HEK293 (cell line): ENCODE data around the gene SURF4.

Source experiments
- CTCF ChIA-PET: fragments of 350-600 bp; formaldehyde crosslinking; extraction: SDS; loops from one replicate; lab custom pipeline; 2021; ENCODE audit warnings: antibody characterized with exemption; lab: Yijun Ruan, JAX
- POLR2A ChIA-PET: fragments of 300-600 bp; formaldehyde crosslinking; extraction: SDS; loops from one replicate; lab custom pipeline; 2020; ENCODE audit warnings: antibody characterized with exemption, inconsistent platforms; lab: Yijun Ruan, JAX
- H3K27ac ChIP-seq: fragments of 200-500 bp; sonication (Bioruptor generic); 2 replicates; pipeline ENCODE4 v1.5.1; 2014; ENCODE audit warnings: low read depth, low read length, control low read depth, inconsistent platforms; ENCODE audit errors: extremely low read depth
- H3K36me3 ChIP-seq, 2 experiments: fragments of 200-500 bp in 1 of 2; sonication (Bioruptor generic) in 1 of 2; 1 replicate in 1 of 2; 2 replicates in 1 of 2; pipeline ENCODE4 v1.5.1; 2014 to 2017; ENCODE audit warnings: inconsistent platforms in 2 of 2, low read length in 2 of 2; ENCODE audit not compliant: control insufficient read depth in 2 of 2, insufficient read depth in 1 of 2
- H3K4me1 ChIP-seq: fragments of 200-500 bp; sonication (Bioruptor generic); 2 replicates; pipeline ENCODE4 v1.5.1; 2014; ENCODE audit warnings: mild to moderate bottlenecking, low read length, inconsistent platforms; ENCODE audit not compliant: control insufficient read depth, insufficient read depth
- H3K4me3 ChIP-seq: 2 replicates; pipeline ENCODE4 v1.5.1; 2011; ENCODE audit warnings: low read depth, mild to moderate bottlenecking, control low read depth, low read length, moderate library complexity
- H3K9me3 ChIP-seq: fragments of 200-500 bp; sonication (Bioruptor generic); 2 replicates; pipeline ENCODE4 v1.5.1; 2014; ENCODE audit warnings: low read depth, low read length, inconsistent platforms; ENCODE audit not compliant: control insufficient read depth, insufficient read depth
- EGR2 ChIP-seq: fragments of 450-650 bp; formaldehyde crosslinking; IDR thresholded peaks from 2 replicates; pipeline ENCODE4 v1.5.1; 2016; ENCODE audit warnings: low read depth, missing biosample characterization, missing genetic modification characterization
- GLIS1 ChIP-seq: fragments of 450-650 bp; formaldehyde crosslinking; IDR thresholded peaks from 2 replicates; pipeline ENCODE4 v1.5.1; 2016; ENCODE audit warnings: missing biosample characterization, missing genetic modification characterization
- KLF8 ChIP-seq: fragments of 450-650 bp; formaldehyde crosslinking; IDR thresholded peaks from 2 replicates; pipeline ENCODE4 v1.5.1; 2016; ENCODE audit warnings: missing biosample characterization, missing genetic modification characterization
- ZBTB8A ChIP-seq: fragments of 450-650 bp; formaldehyde crosslinking; IDR thresholded peaks from 2 replicates; pipeline ENCODE4 v1.5.1; 2016; ENCODE audit warnings: missing biosample characterization, missing genetic modification characterization
- ZEB2 ChIP-seq: fragments of 450-650 bp; formaldehyde crosslinking; IDR thresholded peaks from 2 replicates; pipeline ENCODE4 v1.5.1; 2016; ENCODE audit warnings: missing biosample characterization, missing genetic modification characterization
- ZIC2 ChIP-seq: fragments of 450-650 bp; formaldehyde crosslinking; IDR thresholded peaks from 2 replicates; pipeline ENCODE4 v1.5.1; 2016; ENCODE audit warnings: missing biosample characterization, missing genetic modification characterization
- ZNF214 ChIP-seq: fragments of 450-650 bp; formaldehyde crosslinking; IDR thresholded peaks from 2 replicates; pipeline ENCODE4 v1.5.1; 2017; ENCODE audit warnings: missing biosample characterization, mild to moderate bottlenecking, missing genetic modification characterization, borderline replicate concordance
- ZNF23 ChIP-seq: fragments of 450-650 bp; formaldehyde crosslinking; IDR thresholded peaks from 2 replicates; pipeline ENCODE4 v1.5.1; 2016; ENCODE audit warnings: missing biosample characterization, missing genetic modification characterization, borderline replicate concordance
- ZNF311 ChIP-seq: fragments of 450-650 bp; formaldehyde crosslinking; IDR thresholded peaks from 2 replicates; pipeline ENCODE4 v1.5.1; 2017; ENCODE audit warnings: missing biosample characterization, missing genetic modification characterization, borderline replicate concordance
- ZNF514 ChIP-seq: fragments of 450-650 bp; formaldehyde crosslinking; IDR thresholded peaks from 2 replicates; pipeline ENCODE4 v1.5.1; 2016; ENCODE audit warnings: missing biosample characterization, missing genetic modification characterization
- ZNF560 ChIP-seq: fragments of 450-650 bp; formaldehyde crosslinking; IDR thresholded peaks from 2 replicates; pipeline ENCODE4 v1.5.1; 2017; ENCODE audit warnings: missing biosample characterization, missing genetic modification characterization, borderline replicate concordance
- ZNF561 ChIP-seq: fragments of 450-650 bp; IDR thresholded peaks from 2 replicates; pipeline ENCODE4 v1.5.1; 2018; ENCODE audit warnings: missing biosample characterization, missing genetic modification characterization, borderline replicate concordance
- ZNF629 ChIP-seq: fragments of 450-650 bp; formaldehyde crosslinking; IDR thresholded peaks from 2 replicates; pipeline ENCODE4 v1.5.1; 2017; ENCODE audit warnings: missing biosample characterization, missing genetic modification characterization
- ZNF677 ChIP-seq: fragments of 450-650 bp; IDR thresholded peaks from 2 replicates; pipeline ENCODE4 v1.5.0; 2018; ENCODE audit warnings: missing biosample characterization, mild to moderate bottlenecking, missing genetic modification characterization, moderate library complexity
- TF ChIP-seq, protein P1 (sequence below): fragments of 450-650 bp; formaldehyde crosslinking; IDR thresholded peaks from 2 replicates; pipeline ENCODE4 v1.5.1; 2016; ENCODE audit warnings: missing biosample characterization, missing genetic modification characterization
- TF ChIP-seq, protein P2 (sequence below): fragments of 450-650 bp; formaldehyde crosslinking; IDR thresholded peaks from 2 replicates; pipeline ENCODE4 v1.5.1; 2016; ENCODE audit warnings: missing biosample characterization, missing genetic modification characterization
- TF ChIP-seq, protein P3 (sequence below): fragments of 450-650 bp; formaldehyde crosslinking; IDR thresholded peaks from 2 replicates; pipeline ENCODE4 v1.5.1; 2016; ENCODE audit warnings: missing biosample characterization, missing genetic modification characterization
- TF ChIP-seq, protein P4 (sequence below): fragments of 450-650 bp; formaldehyde crosslinking; IDR thresholded peaks from 2 replicates; pipeline ENCODE4 v1.5.1; 2016; ENCODE audit warnings: missing biosample characterization, missing genetic modification characterization

SURF4 gene

DNA sequence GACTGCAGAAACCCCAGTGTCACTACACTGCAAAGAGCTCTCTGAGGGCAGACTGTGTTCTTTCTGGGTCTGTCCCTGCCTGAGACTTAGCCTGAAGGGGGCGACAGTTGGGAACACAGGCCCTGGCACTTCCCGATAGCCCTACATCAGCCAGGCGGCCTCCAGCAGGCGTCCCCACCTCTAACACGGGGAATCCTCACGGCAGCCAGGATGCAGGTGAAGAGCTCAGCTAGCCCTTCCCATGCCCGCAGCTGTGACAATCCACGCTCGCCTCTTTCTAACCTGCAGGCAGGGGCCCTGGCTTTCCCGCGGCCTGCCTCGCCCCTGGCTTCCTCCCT is 33.8 kb downstream of the SURF4 start:
- POLR2A ChIA-PET = interaction anchor here (1.0 to 2.0 kb wide), 3 partner anchors 10 to 312 kb away, joined by 3 to 12 read pairs (median 3); partner anchors contain the start of gene GTF3C5

DNA sequence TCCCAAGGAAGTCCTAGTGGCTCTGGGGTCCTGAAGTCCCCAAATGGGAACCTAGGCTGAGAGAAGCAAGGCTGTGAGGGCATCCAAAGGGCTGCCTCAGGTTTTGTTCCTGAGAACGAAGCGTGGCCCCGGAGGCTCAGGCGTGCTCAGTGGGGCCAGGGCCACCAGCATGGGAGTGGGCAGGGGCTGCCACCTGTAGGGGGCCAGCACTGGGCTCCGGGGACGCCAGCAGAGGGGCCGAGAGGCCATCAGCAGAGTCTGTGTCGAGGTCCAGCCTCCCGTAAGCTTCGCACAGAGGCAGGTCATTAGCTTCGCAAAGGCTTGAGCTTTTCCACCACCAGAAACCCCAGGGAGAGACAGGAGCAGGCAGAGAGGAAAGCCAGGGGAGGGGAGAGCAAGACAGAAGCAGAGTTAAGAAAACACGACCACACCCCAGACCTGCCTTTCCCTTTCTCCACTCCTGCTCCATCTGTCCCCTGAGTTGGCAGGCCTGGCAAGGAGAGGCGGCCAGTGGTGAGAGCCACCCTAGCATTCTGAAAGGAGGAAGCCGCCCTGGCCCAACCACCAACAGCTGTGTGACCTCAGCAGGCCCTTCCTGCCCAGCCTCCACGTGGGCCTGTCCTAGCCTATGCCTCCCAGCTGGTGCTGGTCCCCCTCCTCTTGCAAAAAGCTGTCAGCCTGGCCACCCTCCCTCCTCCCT is 34.3 kb downstream of the SURF4 start:
- no peak for TF ChIP-seq ZBTB8A (tag by site-specific recombination)
- TF ChIP-seq ZNF561 = no peak
- TF ChIP-seq GLIS1 = no peak
- TF ChIP-seq EGR2 (tag by site-specific recombination) = no peak
- TF ChIP-seq KLF8 = no peak
- TF ChIP-seq, protein P1, sequence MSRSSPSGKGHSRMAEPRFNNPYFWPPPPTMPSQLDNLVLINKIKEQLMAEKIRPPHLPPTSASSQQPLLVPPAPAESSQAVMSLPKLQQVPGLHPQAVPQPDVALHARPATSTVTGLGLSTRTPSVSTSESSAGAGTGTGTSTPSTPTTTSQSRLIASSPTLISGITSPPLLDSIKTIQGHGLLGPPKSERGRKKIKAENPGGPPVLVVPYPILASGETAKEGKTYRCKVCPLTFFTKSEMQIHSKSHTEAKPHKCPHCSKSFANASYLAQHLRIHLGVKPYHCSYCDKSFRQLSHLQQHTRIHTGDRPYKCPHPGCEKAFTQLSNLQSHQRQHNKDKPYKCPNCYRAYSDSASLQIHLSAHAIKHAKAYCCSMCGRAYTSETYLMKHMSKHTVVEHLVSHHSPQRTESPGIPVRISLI = no peak
- TF ChIP-seq, protein P2, sequence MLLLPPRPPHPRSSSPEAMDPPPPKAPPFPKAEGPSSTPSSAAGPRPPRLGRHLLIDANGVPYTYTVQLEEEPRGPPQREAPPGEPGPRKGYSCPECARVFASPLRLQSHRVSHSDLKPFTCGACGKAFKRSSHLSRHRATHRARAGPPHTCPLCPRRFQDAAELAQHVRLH (tag by site-specific recombination) = no peak
- TF ChIP-seq ZIC2 = no peak
- TF ChIP-seq, protein P3, sequence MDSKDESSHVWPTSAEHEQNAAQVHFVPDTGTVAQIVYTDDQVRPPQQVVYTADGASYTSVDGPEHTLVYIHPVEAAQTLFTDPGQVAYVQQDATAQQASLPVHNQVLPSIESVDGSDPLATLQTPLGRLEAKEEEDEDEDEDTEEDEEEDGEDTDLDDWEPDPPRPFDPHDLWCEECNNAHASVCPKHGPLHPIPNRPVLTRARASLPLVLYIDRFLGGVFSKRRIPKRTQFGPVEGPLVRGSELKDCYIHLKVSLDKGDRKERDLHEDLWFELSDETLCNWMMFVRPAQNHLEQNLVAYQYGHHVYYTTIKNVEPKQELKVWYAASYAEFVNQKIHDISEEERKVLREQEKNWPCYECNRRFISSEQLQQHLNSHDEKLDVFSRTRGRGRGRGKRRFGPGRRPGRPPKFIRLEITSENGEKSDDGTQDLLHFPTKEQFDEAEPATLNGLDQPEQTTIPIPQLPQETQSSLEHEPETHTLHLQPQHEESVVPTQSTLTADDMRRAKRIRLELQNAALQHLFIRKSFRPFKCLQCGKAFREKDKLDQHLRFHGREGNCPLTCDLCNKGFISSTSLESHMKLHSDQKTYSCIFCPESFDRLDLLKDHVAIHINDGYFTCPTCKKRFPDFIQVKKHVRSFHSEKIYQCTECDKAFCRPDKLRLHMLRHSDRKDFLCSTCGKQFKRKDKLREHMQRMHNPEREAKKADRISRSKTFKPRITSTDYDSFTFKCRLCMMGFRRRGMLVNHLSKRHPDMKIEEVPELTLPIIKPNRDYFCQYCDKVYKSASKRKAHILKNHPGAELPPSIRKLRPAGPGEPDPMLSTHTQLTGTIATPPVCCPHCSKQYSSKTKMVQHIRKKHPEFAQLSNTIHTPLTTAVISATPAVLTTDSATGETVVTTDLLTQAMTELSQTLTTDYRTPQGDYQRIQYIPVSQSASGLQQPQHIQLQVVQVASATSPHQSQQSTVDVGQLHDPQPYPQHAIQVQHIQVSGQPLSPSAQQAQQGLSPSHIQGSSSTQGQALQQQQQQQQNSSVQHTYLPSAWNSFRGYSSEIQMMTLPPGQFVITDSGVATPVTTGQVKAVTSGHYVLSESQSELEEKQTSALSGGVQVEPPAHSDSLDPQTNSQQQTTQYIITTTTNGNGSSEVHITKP (tag by site-specific recombination) = no peak
- no peak for TF ChIP-seq ZNF214 (tag by site-specific recombination)
- no peak for TF ChIP-seq ZNF23 (tag by site-specific recombination)
- TF ChIP-seq, protein P4, sequence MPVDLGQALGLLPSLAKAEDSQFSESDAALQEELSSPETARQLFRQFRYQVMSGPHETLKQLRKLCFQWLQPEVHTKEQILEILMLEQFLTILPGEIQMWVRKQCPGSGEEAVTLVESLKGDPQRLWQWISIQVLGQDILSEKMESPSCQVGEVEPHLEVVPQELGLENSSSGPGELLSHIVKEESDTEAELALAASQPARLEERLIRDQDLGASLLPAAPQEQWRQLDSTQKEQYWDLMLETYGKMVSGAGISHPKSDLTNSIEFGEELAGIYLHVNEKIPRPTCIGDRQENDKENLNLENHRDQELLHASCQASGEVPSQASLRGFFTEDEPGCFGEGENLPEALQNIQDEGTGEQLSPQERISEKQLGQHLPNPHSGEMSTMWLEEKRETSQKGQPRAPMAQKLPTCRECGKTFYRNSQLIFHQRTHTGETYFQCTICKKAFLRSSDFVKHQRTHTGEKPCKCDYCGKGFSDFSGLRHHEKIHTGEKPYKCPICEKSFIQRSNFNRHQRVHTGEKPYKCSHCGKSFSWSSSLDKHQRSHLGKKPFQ = no peak
- no peak for TF ChIP-seq ZNF311 (tag by site-specific recombination)
- no peak for TF ChIP-seq ZNF560
- no peak for TF ChIP-seq ZNF629 (tag by site-specific recombination)
- TF ChIP-seq ZEB2 (tag by site-specific recombination) = no peak
- no peak for TF ChIP-seq ZNF677 (tag by site-specific recombination)
- no peak overlapping the region for H3K27ac ChIP-seq
- POLR2A ChIA-PET = interaction anchor here (1.0 to 2.0 kb wide), 4 partner anchors 10 to 311 kb away, joined by 3 to 12 read pairs (median 4); partner anchors contain the start of genes GTF3C5, SURF1 and SURF2
- no peaks in the 10 kb centered on the region for H3K9me3 ChIP-seq
- H3K36me3 ChIP-seq = peaks cover 0 to 77% of the 10 kb centered on the region in 2 experiments; a peak in 1 of 3 replicates
- H3K4me3 ChIP-seq = no peak overlapping the region
- CTCF ChIA-PET = interaction anchor here (0.5 to 3.1 kb wide), 14 partner anchors 10 to 320 kb away, joined by 3 to 17 read pairs (median 4); no protein-coding TSS in a partner anchor
- no peaks in the 10 kb centered on the region for H3K4me1 ChIP-seq

More for the DNA sequence above, 33.8 kb downstream of the SURF4 start:
- no peaks in the 10 kb centered on the region for H3K9me3 ChIP-seq
- H3K36me3 ChIP-seq = peaks cover 0 to 77% of the 10 kb centered on the region in 2 experiments; a peak in 1 of 3 replicates
- H3K27ac ChIP-seq = no peak overlapping the region
- CTCF ChIA-PET = interaction anchor here (0.5 to 3.1 kb wide), 14 partner anchors 9 to 320 kb away, joined by 3 to 17 read pairs (median 4); partner anchors contain the start of gene CACFD1
- H3K4me3 ChIP-seq = no peak overlapping the region
- no peaks in the 10 kb centered on the region for H3K4me1 ChIP-seq
- no peak for TF ChIP-seq ZNF514 (tag by site-specific recombination)
- 0 out of 2 replicates have a peak, but pooled peaks have one; percentile 38 for TF ChIP-seq ZNF561
